ENCODE results near the gene MATN3. TPM values are rescaled to one million over a fixed set of nuclear protein-coding genes. Genes with fewer than 3 reads are reported as not detected.

Gene MATN3
- total and polyA plus RNA-seq, 2 donors from 2014 or later = 2.3 to 5.0 TPM

DNA sequence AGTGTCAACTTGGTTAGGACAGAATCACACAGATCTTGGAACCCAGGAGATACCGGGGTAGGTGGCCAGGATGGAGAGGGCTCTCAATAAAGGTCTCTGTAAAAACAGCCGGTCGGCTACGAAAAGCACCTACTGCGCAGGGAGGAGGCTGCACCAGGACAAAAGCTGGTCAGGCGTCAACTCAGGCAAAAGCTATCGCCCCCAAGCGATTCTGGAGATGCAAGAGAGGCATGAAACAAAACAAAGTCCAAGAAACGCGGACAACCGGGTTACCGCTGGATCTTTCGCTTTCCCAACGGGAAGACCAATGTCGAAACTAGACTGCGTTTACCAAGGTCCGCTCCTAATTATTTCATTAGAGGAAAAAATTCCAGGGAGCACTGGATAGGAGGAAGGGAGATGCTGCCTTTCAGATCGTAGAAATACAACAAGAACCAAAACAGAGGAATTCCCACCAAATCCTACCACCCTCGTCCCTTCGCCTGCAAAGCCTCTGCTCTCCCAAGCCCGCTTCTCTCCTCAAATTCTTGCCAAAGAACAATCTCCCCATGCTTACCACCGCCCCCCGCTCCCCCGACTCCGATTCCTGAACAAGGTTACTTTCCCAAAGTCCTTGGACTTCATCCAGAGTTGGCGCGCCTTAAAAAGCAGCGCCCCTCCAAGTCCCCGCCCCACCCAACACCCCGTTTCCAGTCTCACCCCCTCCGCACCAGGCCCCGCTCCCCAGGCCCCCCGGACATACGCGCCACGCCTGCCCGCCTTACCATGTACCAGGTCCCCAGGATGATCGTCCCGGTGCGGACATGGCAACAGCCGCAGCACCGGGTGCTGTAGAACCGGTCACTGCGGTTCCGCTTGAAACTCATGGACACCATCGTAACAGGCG, 38.4 kb upstream of the MATN3 start:
- FAIRE-seq = no peak
- Histone ChIP-seq H3K36me3 (ENCODE audit: control insufficient read depth in 2 of 3, insufficient read depth in 3 of 3, low read length in 3 of 3) (no peaks in the 10 kb centered on the region), H3K27ac (ENCODE audit: low read depth in 2 of 2, low read length in 2 of 2) (peak overlapping the region; percentile 99 to 100), H3K4me3 (ENCODE audit: low read length in 3 of 3) (peak overlapping the region; percentile 93 to 100 (median 97)), H3K27me3 (ENCODE audit: control insufficient read depth, insufficient read depth, low read length) (no peaks in the 10 kb centered on the region), H3K4me1 (ENCODE audit: control insufficient read depth in 2 of 3, insufficient read depth in 2 of 3, low read depth in 1 of 3, low read length in 3 of 3) (peaks cover 0 to 7% (median 4%) of the 10 kb centered on the region in 3 donors), H3K9ac (ENCODE audit: low read length in 3 of 3) (peak overlapping the region; percentile 90 to 97 (median 95)), H3K9me3 (ENCODE audit: control insufficient read depth in 2 of 3, insufficient read depth in 1 of 3, low read length in 3 of 3) (no peaks in the 10 kb centered on the region)
- peak; percentile 69 to 88 (median 72) for DNase-seq
- intact Hi-C loops (cut with DNase I) = no loop called here
- TF ChIP-seq, protein P1, sequence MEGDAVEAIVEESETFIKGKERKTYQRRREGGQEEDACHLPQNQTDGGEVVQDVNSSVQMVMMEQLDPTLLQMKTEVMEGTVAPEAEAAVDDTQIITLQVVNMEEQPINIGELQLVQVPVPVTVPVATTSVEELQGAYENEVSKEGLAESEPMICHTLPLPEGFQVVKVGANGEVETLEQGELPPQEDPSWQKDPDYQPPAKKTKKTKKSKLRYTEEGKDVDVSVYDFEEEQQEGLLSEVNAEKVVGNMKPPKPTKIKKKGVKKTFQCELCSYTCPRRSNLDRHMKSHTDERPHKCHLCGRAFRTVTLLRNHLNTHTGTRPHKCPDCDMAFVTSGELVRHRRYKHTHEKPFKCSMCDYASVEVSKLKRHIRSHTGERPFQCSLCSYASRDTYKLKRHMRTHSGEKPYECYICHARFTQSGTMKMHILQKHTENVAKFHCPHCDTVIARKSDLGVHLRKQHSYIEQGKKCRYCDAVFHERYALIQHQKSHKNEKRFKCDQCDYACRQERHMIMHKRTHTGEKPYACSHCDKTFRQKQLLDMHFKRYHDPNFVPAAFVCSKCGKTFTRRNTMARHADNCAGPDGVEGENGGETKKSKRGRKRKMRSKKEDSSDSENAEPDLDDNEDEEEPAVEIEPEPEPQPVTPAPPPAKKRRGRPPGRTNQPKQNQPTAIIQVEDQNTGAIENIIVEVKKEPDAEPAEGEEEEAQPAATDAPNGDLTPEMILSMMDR (IDR thresholded peaks at IDR 0.05; ENCODE audit: borderline replicate concordance, extremely low read depth, insufficient read depth) = no peak

DNA sequence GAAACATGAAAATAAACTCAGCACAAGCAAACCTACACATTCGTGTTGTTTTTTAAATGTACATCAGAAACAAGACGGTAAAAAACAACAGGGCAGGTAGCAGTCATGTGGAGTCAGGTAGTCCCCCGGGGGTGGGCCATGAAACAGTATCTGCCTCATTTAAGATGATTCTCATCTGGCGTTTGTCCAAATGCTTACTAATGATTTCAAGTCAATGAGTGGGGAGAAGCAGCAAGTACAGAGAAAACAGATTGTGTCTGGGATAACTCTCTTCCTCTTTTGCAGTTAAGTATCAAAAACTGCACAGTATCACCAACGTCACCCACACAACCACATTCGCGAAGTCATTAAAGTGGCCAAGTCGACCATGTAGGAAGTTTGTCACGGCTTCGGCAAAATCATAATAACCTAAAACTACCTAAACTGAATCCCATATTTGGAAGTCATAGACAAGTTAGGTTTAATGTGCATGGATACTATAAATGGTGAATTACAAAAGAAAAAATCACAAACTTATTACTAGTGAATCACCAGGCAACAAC, 37.7 kb upstream of the MATN3 start:
- peak overlapping the region; percentile 93 to 100 (median 97) for H3K4me3 ChIP-seq (ENCODE audit: low read length in 3 of 3)
- H3K36me3 ChIP-seq (ENCODE audit: control insufficient read depth in 2 of 3, insufficient read depth in 3 of 3, low read length in 3 of 3) = no peaks in the 10 kb centered on the region
- H3K27me3 ChIP-seq (ENCODE audit: control insufficient read depth, insufficient read depth, low read length) = no peaks in the 10 kb centered on the region
- H3K27ac ChIP-seq (ENCODE audit: low read depth in 2 of 2, low read length in 2 of 2) = peak overlapping the region; percentile 99 to 100
- H3K9me3 ChIP-seq (ENCODE audit: control insufficient read depth in 2 of 3, insufficient read depth in 1 of 3, low read length in 3 of 3) = no peaks in the 10 kb centered on the region
- peaks cover 0 to 7% (median 4%) of the 10 kb centered on the region in 3 donors for H3K4me1 ChIP-seq (ENCODE audit: control insufficient read depth in 2 of 3, insufficient read depth in 2 of 3, low read depth in 1 of 3, low read length in 3 of 3)
- no peak for FAIRE-seq
- intact Hi-C loops (cut with DNase I) = no loop called here
- peak in 3 of 5 donors; percentile 27 to 90 (median 81) for DNase-seq
- H3K9ac ChIP-seq (ENCODE audit: low read length in 3 of 3) = peak overlapping the region; percentile 90 to 97 (median 95)
- TF ChIP-seq, protein P1 (IDR thresholded peaks at IDR 0.05; ENCODE audit: borderline replicate concordance, extremely low read depth, insufficient read depth) = no peak

DNA sequence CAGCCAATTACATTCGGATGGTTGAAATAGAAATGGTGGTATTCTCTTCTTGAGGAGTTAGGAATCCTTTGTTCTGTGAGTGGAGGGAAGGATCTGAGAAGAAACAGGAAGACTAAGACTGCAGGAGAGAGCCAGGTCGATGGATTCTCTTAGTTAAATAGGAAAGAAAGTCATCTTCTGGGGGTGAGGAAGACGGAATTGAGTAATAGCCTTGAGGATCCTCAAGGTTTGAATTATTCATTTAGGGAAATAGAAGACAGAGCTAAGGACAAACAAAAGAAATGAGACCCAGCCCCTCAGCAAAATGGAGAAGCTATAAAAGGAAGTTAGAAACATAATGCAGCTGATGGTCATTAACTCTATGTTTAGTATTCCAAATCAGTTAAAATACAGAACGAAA, 37.2 kb upstream of the MATN3 start:
- peaks cover 0 to 7% (median 4%) of the 10 kb centered on the region in 3 donors for H3K4me1 ChIP-seq (ENCODE audit: control insufficient read depth in 2 of 3, insufficient read depth in 2 of 3, low read depth in 1 of 3, low read length in 3 of 3)
- no peaks in the 10 kb centered on the region for H3K27me3 ChIP-seq (ENCODE audit: control insufficient read depth, insufficient read depth, low read length)
- H3K9ac ChIP-seq (ENCODE audit: low read length in 3 of 3) = peak overlapping the region; percentile 90 to 97 (median 95)
- TF ChIP-seq, protein P1 (IDR thresholded peaks at IDR 0.05; ENCODE audit: borderline replicate concordance, extremely low read depth, insufficient read depth) = no peak
- no peak for FAIRE-seq
- peak overlapping the region; percentile 99 to 100 for H3K27ac ChIP-seq (ENCODE audit: low read depth in 2 of 2, low read length in 2 of 2)
- peak overlapping the region; percentile 93 to 100 (median 97) for H3K4me3 ChIP-seq (ENCODE audit: low read length in 3 of 3)
- H3K9me3 ChIP-seq (ENCODE audit: control insufficient read depth in 2 of 3, insufficient read depth in 1 of 3, low read length in 3 of 3) = no peaks in the 10 kb centered on the region
- DNase-seq = peak in 2 of 5 donors; percentile 53 to 54
- intact Hi-C loops (cut with DNase I) = no loop called here
- H3K36me3 ChIP-seq (ENCODE audit: control insufficient read depth in 2 of 3, insufficient read depth in 3 of 3, low read length in 3 of 3) = no peaks in the 10 kb centered on the region

Data from kidney (tissue), 14 donors.